ENCODE data around the gene CRYBG1.

Gene CRYBG1

DNA sequence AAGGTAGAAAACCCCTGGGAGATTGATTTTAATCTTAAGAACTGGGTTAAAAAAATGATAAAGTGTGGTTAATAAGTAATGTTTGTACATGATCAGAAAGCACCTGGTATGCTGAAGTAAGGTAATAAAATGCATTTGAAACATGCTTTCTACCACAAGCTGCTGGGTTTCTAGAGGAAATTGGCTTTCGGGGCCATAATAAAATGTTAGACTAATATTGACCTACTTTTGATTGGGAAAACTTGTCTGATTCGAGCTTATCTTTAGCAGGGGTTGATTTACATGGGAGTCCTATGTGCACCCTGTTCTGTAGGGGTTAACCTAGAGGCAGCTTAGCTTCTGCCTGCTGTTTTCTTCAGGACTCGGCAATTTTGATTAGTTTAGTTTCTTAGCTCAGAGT lies 50.5 kb downstream of the CRYBG1 start:
- TF ChIP-seq FOXP2 (optimal IDR thresholded peaks at IDR 0.05; ENCODE audit: borderline replicate concordance, extremely low read depth, extremely low read length, insufficient read depth) (no peak), POLR2AphosphoS5 (IDR thresholded peaks at IDR 0.05; ENCODE audit: low read depth, low read length) (no peak), TAF1 (IDR thresholded peaks at IDR 0.05; ENCODE audit: borderline replicate concordance, insufficient read depth, low read length) (no peak), SIN3A (IDR thresholded peaks at IDR 0.05; ENCODE audit: borderline replicate concordance, insufficient read depth, low read length) (no peak)
- TF ChIP-seq, protein P1, sequence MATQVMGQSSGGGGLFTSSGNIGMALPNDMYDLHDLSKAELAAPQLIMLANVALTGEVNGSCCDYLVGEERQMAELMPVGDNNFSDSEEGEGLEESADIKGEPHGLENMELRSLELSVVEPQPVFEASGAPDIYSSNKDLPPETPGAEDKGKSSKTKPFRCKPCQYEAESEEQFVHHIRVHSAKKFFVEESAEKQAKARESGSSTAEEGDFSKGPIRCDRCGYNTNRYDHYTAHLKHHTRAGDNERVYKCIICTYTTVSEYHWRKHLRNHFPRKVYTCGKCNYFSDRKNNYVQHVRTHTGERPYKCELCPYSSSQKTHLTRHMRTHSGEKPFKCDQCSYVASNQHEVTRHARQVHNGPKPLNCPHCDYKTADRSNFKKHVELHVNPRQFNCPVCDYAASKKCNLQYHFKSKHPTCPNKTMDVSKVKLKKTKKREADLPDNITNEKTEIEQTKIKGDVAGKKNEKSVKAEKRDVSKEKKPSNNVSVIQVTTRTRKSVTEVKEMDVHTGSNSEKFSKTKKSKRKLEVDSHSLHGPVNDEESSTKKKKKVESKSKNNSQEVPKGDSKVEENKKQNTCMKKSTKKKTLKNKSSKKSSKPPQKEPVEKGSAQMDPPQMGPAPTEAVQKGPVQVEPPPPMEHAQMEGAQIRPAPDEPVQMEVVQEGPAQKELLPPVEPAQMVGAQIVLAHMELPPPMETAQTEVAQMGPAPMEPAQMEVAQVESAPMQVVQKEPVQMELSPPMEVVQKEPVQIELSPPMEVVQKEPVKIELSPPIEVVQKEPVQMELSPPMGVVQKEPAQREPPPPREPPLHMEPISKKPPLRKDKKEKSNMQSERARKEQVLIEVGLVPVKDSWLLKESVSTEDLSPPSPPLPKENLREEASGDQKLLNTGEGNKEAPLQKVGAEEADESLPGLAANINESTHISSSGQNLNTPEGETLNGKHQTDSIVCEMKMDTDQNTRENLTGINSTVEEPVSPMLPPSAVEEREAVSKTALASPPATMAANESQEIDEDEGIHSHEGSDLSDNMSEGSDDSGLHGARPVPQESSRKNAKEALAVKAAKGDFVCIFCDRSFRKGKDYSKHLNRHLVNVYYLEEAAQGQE (IDR thresholded peaks at IDR 0.05; ENCODE audit: insufficient read depth in 1 of 2, low read depth in 2 of 2, low read length in 2 of 2): no peak

DNA sequence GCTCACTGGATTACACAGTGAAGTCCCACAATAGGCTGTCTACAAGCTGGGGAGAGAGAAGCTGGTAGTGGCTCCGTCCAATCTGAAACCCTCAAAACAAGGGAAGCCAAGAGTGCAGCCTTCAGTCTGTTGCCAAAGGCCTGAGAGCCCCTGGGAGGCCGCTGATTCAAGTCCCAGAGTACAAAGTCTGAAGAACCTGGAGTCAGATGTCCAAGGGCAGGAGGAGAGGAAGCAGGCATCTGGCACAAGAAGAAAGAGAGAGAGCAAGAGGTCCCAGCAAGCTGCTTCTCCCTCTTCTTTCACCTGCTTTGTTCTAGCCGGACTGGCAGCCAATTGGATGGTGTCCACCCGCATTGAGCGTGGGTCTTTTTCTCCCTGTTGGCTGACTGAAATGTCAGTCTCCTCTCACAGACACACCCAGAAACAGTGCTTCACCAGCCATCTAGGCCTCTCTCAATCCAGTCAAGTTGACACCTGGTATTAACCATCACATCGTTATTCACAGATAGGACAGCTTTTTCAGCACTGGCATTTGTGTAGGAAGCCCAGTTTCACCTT lies 51.2 kb downstream of the CRYBG1 start:
- TF ChIP-seq POLR2AphosphoS5 (IDR thresholded peaks at IDR 0.05; ENCODE audit: low read depth, low read length) (no peak), SIN3A (IDR thresholded peaks at IDR 0.05; ENCODE audit: borderline replicate concordance, insufficient read depth, low read length) (no peak), FOXP2 (optimal IDR thresholded peaks at IDR 0.05; ENCODE audit: borderline replicate concordance, extremely low read depth, extremely low read length, insufficient read depth) (no peak), TAF1 (IDR thresholded peaks at IDR 0.05; ENCODE audit: borderline replicate concordance, insufficient read depth, low read length) (no peak)
- TF ChIP-seq, protein P1 (IDR thresholded peaks at IDR 0.05; ENCODE audit: insufficient read depth in 1 of 2, low read depth in 2 of 2, low read length in 2 of 2): no peak

DNA sequence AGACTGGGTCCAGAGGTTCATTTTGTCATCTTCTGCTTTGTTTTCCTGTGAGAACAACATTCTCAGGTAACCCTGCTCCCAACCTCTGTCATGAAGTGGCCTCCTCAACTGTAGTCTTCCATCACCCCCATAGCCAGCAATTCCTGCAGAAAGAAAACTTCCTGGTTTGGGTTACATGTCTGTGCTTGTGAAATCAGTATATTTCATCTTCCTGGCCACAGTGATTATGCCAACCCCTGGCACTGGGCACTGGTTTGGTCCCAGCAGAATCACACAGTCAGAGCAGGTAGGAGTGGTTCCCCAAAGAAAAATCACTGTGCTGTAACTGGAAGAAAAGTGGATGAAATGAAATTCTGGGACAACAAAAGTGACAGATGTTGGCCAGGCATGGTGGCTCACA lies 52.5 kb downstream of the CRYBG1 start:
- TF ChIP-seq POLR2AphosphoS5 (IDR thresholded peaks at IDR 0.05; ENCODE audit: low read depth, low read length) (no peak), TAF1 (IDR thresholded peaks at IDR 0.05; ENCODE audit: borderline replicate concordance, insufficient read depth, low read length) (no peak), FOXP2 (optimal IDR thresholded peaks at IDR 0.05; ENCODE audit: borderline replicate concordance, extremely low read depth, extremely low read length, insufficient read depth) (no peak), SIN3A (IDR thresholded peaks at IDR 0.05; ENCODE audit: borderline replicate concordance, insufficient read depth, low read length) (no peak)
- TF ChIP-seq, protein P1 (IDR thresholded peaks at IDR 0.05; ENCODE audit: insufficient read depth in 1 of 2, low read depth in 2 of 2, low read length in 2 of 2): no peak

DNA sequence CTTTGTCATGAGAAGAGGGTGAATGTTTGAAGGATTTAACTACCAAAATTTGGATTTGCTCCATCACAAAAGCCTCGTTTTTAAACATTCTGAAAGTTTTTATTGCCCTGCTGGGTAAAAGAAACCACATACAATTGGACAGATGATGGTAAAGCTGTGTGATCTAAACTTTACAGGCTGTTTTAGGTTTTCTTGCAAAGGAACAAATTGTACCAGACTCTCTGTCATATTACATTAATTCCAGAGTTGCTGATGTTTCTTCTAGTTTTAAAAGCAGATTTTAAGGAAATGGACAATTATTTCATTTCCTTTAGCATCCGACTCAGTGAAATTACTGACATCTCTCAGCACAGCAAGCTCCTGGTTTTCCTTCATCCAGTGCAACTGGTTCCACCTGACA lies 53.2 kb downstream of the CRYBG1 start:
- TF ChIP-seq, protein P1 (IDR thresholded peaks at IDR 0.05; ENCODE audit: insufficient read depth in 1 of 2, low read depth in 2 of 2, low read length in 2 of 2): no peak
- TF ChIP-seq SIN3A (IDR thresholded peaks at IDR 0.05; ENCODE audit: borderline replicate concordance, insufficient read depth, low read length) (no peak), TAF1 (IDR thresholded peaks at IDR 0.05; ENCODE audit: borderline replicate concordance, insufficient read depth, low read length) (no peak), FOXP2 (optimal IDR thresholded peaks at IDR 0.05; ENCODE audit: borderline replicate concordance, extremely low read depth, extremely low read length, insufficient read depth) (no peak), POLR2AphosphoS5 (IDR thresholded peaks at IDR 0.05; ENCODE audit: low read depth, low read length) (no peak)
